ENCODE data around the gene GABRG3. TPM values are rescaled to one million over a fixed set of nuclear protein-coding genes. Genes with fewer than 3 reads are reported as not detected.
"Not testable (repeated sequence)": the region's sequence is repeated elsewhere in the genome, so short reads cannot be mapped to it uniquely, and the experiment has no call there.

GABRG3 gene
- total and polyA plus RNA-seq, 11 donors, result not detected

DNA sequence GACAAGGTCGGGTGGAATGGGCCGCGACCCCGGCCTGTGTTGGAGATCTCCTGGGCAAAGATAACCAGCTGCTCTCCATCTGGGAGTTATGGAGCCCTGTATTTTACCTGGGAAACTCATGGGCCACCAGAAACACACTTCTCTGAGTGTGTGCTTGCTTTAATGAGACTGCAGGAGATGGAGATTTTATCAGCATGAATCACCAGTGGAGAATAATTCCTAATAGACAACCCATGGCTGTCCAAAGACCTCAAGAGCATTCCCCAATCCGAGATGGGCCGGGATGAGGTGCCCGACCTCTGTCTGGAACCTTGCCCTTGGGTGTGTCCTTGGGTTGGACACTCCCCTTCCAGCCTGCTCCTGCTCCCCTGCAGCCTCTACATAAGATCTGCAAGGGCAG is 389.3 kb downstream of the GABRG3 start:
- WGBS, 4 donors, result 68 to 80% (median 75%) methylated on average over 6 to 7 of the region's 7 CpGs
- Histone ChIP-seq H3K4me3 (no peak overlapping the region), H3K4me1 (no peaks in the 10 kb centered on the region), H3K27me3 (peaks cover 0 to 26% (median 0%) of the 10 kb centered on the region in 9 donors), H3K27ac (no peak overlapping the region), H3K9me3 (no peaks in the 10 kb centered on the region), H3K36me3 (no peaks in the 10 kb centered on the region)
- no peak for DNase-seq
- TF ChIP-seq, protein P1, sequence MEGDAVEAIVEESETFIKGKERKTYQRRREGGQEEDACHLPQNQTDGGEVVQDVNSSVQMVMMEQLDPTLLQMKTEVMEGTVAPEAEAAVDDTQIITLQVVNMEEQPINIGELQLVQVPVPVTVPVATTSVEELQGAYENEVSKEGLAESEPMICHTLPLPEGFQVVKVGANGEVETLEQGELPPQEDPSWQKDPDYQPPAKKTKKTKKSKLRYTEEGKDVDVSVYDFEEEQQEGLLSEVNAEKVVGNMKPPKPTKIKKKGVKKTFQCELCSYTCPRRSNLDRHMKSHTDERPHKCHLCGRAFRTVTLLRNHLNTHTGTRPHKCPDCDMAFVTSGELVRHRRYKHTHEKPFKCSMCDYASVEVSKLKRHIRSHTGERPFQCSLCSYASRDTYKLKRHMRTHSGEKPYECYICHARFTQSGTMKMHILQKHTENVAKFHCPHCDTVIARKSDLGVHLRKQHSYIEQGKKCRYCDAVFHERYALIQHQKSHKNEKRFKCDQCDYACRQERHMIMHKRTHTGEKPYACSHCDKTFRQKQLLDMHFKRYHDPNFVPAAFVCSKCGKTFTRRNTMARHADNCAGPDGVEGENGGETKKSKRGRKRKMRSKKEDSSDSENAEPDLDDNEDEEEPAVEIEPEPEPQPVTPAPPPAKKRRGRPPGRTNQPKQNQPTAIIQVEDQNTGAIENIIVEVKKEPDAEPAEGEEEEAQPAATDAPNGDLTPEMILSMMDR (IDR thresholded peaks at IDR 0.05), result no peak
- no peak for TF ChIP-seq POLR2A (IDR thresholded peaks at IDR 0.05)
- intact Hi-C loops (cut with DNase I), result loop anchor here in 3 of 10 donors (5.0 to 10.0 kb wide), 3 partner anchors 306 to 476 kb away; no protein-coding TSS in a partner anchor
- no peak for ATAC-seq

DNA sequence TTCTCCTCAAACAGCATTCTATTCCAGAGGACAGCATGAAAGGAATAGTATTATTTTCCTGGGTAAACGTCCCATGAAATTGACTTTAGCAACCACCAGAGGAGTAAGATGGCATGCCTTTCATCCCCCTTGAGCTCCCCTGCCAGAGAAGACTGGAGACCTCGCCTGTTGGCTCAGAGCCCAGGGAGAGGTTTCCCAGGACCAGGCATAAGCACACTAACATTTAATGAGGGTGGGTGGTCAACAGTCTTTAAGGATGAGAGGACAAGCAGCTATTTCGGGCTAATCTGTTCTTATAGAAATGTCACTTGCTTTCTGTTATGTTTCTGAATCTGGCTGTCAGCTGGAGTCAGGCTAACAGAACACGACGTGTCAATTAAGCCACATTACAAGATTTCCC is 390.5 kb downstream of the GABRG3 start:
- Histone ChIP-seq H3K9me3 (no peaks in the 10 kb centered on the region), H3K4me1 (no peaks in the 10 kb centered on the region), H3K27me3 (peaks cover 0 to 26% (median 0%) of the 10 kb centered on the region in 9 donors), H3K4me3 (no peak overlapping the region), H3K36me3 (no peaks in the 10 kb centered on the region), H3K27ac (no peak overlapping the region)
- DNase-seq, result no peak
- intact Hi-C loops (cut with DNase I), result loop anchor here in 3 of 10 donors (5.0 to 10.0 kb wide), 3 partner anchors 307 to 477 kb away; no protein-coding TSS in a partner anchor
- ATAC-seq, result no peak
- WGBS, 4 donors, result 49 to 54% (median 49%) methylated on average over 5 of the region's 5 CpGs
- TF ChIP-seq, protein P1 (IDR thresholded peaks at IDR 0.05), result no peak

DNA sequence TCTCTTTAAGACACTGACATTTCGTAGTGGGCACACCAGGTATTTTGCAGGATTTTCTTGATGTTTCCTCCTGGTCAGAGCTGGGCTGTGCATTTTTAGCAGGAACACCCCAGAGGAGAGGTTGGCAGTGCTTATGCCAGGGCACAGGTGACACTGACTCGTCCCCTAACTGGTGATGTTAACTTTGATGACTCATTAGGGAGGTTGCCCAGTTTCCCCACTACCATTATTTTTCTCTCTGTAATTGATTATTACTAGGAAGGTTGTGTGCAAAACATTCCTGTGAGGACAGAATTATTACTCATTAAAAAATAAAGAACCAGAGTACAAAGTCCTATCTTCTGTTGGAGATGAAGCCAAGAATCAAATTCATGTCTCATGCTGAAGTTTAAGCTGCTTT is 394.5 kb downstream of the GABRG3 start:
- no peak for ATAC-seq
- no peak for DNase-seq
- Histone ChIP-seq H3K4me1 (no peaks in the 10 kb centered on the region), H3K36me3 (no peaks in the 10 kb centered on the region), H3K9me3 (no peaks in the 10 kb centered on the region), H3K27me3 (peaks cover 0 to 25% (median 0%) of the 10 kb centered on the region in 9 donors), H3K4me3 (no peak overlapping the region), H3K27ac (no peak overlapping the region)
- intact Hi-C loops (cut with DNase I), result loop anchor here in 2 of 10 donors (10.0 kb wide), 2 partner anchors 311 to 481 kb away; no protein-coding TSS in a partner anchor
- TF ChIP-seq, protein P1 (IDR thresholded peaks at IDR 0.05), result no peak
- no peak for TF ChIP-seq POLR2A (IDR thresholded peaks at IDR 0.05)
- 71 to 84% (median 76%) methylated on average over 2 of the region's 2 CpGs for WGBS, 4 donors

DNA sequence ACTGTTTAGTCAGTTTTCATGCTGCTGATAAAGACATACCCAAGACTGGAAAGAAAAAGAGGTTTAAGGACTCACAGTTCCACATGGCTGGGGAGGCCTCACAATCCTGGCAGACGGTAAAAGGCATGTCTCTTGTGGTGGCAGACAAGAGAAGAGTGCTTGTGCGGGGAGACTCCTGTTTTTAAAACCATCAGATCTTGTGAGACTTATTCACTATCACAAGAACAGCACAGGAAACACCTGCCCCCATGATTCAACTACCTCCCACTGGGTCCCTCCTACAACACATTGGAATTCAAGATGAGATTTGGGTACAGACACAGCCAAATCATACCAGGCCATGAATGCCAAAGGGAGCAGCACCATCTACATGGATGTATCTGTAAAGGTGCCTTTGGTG is 406.4 kb downstream of the GABRG3 start:
- 57 to 62% (median 59%) methylated on average over 2 of the region's 2 CpGs for WGBS, 4 donors
- H3K4me3 ChIP-seq; H3K27me3 ChIP-seq; H3K27ac ChIP-seq; intact Hi-C loops (cut with DNase I); DNase-seq; H3K4me1 ChIP-seq; H3K36me3 ChIP-seq; H3K9me3 ChIP-seq; ATAC-seq: not testable (repeated sequence)

Measured in heart left ventricle (tissue), 16 donors.